ENCODE data around the gene CLDN22.

GRCh38 chr4:183353557-183353956 is 33.5 kb upstream of the CLDN22 start:
- TF ChIP-seq POLR2A (IDR thresholded peaks at IDR 0.05; ENCODE audit: low read depth, low read length) (no peak), SPI1 (IDR thresholded peaks at IDR 0.05; ENCODE audit: low read depth, low read length) (no peak), TAF1 (IDR thresholded peaks at IDR 0.05; ENCODE audit: low read depth, low read length) (no peak), POLR2AphosphoS5 (IDR thresholded peaks at IDR 0.05; ENCODE audit: low read depth, low read length) (no peak)
